Pulmonary artery endothelial cell (primary cell): ENCODE measurements around the gene GPR183. TPM values are rescaled to one million over a fixed set of nuclear protein-coding genes. Genes with fewer than 3 reads are reported as not detected.

Source experiments
- DNase-seq: peaks from one replicate; pipeline ENCODE4 v3.0.0-alpha.2; 2011; ENCODE audit warnings: low read depth, low spot score
- total RNA-seq: library from RNA; depleted of rRNA; stranded (reverse); fragments of >200 nt; gene quantifications from 2 replicates; pipeline ENCODE4 v1.2.3, GENCODE V29; 2014

The GPR183 gene
- total RNA-seq, 1 donor from 2014 or later: not detected

GRCh38 chr13:99295488-99296252, 11.5 kb downstream of the GPR183 start:
- DNase-seq: no peak

GRCh38 chr13:99294958-99295357, 12.2 kb downstream of the GPR183 start:
- DNase-seq: no peak

GRCh38 chr13:99294198-99294597, 13.0 kb downstream of the GPR183 start:
- DNase-seq: no peak

GRCh38 chr13:99293178-99293577, 14.0 kb downstream of the GPR183 start:
- no peak for DNase-seq

GRCh38 chr13:99290894-99291293, 16.3 kb downstream of the GPR183 start:
- DNase-seq: no peak

GRCh38 chr13:99289674-99290337, 17.4 kb downstream of the GPR183 start:
- DNase-seq: no peak

GRCh38 chr13:99289271-99289670, 17.9 kb downstream of the GPR183 start:
- DNase-seq: no peak

GRCh38 chr13:99288089-99288488, 19.1 kb downstream of the GPR183 start:
- no peak for DNase-seq

GRCh38 chr13:99287551-99287950, 19.6 kb downstream of the GPR183 start:
- no peak for DNase-seq

- DNase-seq: no peak
These were observed 21.6 kb downstream of the GPR183 start for GRCh38 chr13:99285432-99286182.

- no peak for DNase-seq
These were observed 24.7 kb downstream of the GPR183 start for GRCh38 chr13:99282264-99283231.

GRCh38 chr13:99281811-99282263, 25.4 kb downstream of the GPR183 start:
- DNase-seq: no peak

- DNase-seq: no peak
These were observed 27.0 kb downstream of the GPR183 start for GRCh38 chr13:99280166-99280565.

GRCh38 chr13:99279637-99280036, 27.6 kb downstream of the GPR183 start:
- DNase-seq: no peak

- no peak for DNase-seq
These were observed 28.4 kb downstream of the GPR183 start for GRCh38 chr13:99278843-99279242.

- DNase-seq: no peak
These were observed 29.0 kb downstream of the GPR183 start for GRCh38 chr13:99278200-99278599.

GRCh38 chr13:99277629-99278028, 29.6 kb downstream of the GPR183 start:
- DNase-seq: no peak

- no peak for DNase-seq
These were observed 30.5 kb downstream of the GPR183 start for GRCh38 chr13:99276706-99277105.

- DNase-seq: no peak
These were observed 32.1 kb downstream of the GPR183 start for GRCh38 chr13:99275093-99275469.

GRCh38 chr13:99273128-99273527, 34.1 kb downstream of the GPR183 start:
- no peak for DNase-seq

GRCh38 chr13:99272481-99272880, 34.7 kb downstream of the GPR183 start:
- no peak for DNase-seq
